Measurements from ENCODE around the gene KHDC4. TPM values are rescaled to one million over a fixed set of nuclear protein-coding genes. Genes with fewer than 3 reads are reported as not detected.

Gene KHDC4
- total and polyA plus RNA-seq, 2 of the 13 experiments (the other 11 are each of a cell fraction or from before 2014, with no cell fraction given) = 33.5 to 92.0 TPM

GRCh38 chr1:155925506-155925905 is 8.7 kb downstream of the KHDC4 start (continued):
- no peak for TF ChIP-seq RFXAP (CRISPR knock-in tag; IDR thresholded peaks at IDR 0.05; ENCODE audit: borderline replicate concordance)

- BruUV-seq (replicated peaks) = TSS peak; percentile 28
Measured at GRCh38 chr1:155920717-155921116, 13.5 kb downstream of the KHDC4 start.

GRCh38 chr1:155919801-155920200 is 14.4 kb downstream of the KHDC4 start:
- no peaks in the 10 kb centered on the region for H3K9me3 ChIP-seq (ENCODE audit: low read length)
- H3K79me2 ChIP-seq (ENCODE audit: insufficient read depth, low read length) = no peaks in the 10 kb centered on the region
- no peak overlapping the region for H3K27ac ChIP-seq (ENCODE audit: extremely low read length, insufficient read depth, low read length)
- H3K4me3 ChIP-seq (replicated peaks in 1 of 3; ENCODE audit: insufficient read depth in 1 of 3, low read depth in 2 of 3, low read length in 3 of 3) = no peak overlapping the region
- H3K4me2 ChIP-seq (ENCODE audit: low read depth, low read length) = no peak overlapping the region
- TF ChIP-seq FIP1L1 (IDR thresholded peaks at IDR 0.05; ENCODE audit: borderline replicate concordance, insufficient read depth, low read depth, low read length) (no peak), RBM22 (optimal IDR thresholded peaks at IDR 0.05; ENCODE audit: low read length) (peak; percentile 63)
- ATAC-seq = no peak
- in situ Hi-C loops (cut with HindIII; ENCODE audit: extremely low pct_ligation_motif_present, low pct_unique_long_range_greater_than_20kb) (no loop called here), intact Hi-C loops (cut with micrococcal nuclease; ENCODE audit: unreplicated experiment) (no loop called here)
- no peaks in the 10 kb centered on the region for H3K27me3 ChIP-seq (ENCODE audit: control insufficient read depth in 1 of 2, insufficient read depth in 2 of 2, low read length in 2 of 2)
- BruUV-seq (replicated peaks) = no TSS peak
- CTCF ChIA-PET (ENCODE audit: low intra/inter-chr PET ratio, low total read pairs) = no interaction called here
- no peak for DNase-seq (ENCODE audit: low spot score)
- H2AFZ ChIP-seq (ENCODE audit: low read length) = no peak overlapping the region
- H3K9ac ChIP-seq (ENCODE audit: insufficient read depth, low read depth, low read length) = no peak overlapping the region
- POLR2A ChIA-PET = interaction anchor here (1.3 to 1.5 kb wide), 3 partner anchors 11 to 14 kb away, joined by 3 to 4 read pairs (median 3); partner anchors contain the start of gene KHDC4
- H3K4me1 ChIP-seq (ENCODE audit: insufficient read depth, low read length) = no peaks in the 10 kb centered on the region
- 100% methylated on average over 2 of the region's 2 CpGs for WGBS (ENCODE audit: low lambda C conversion rate)
- no peak for FAIRE-seq
- H4K20me1 ChIP-seq (ENCODE audit: insufficient read depth, low read length) = no peaks in the 10 kb centered on the region
- H3K36me3 ChIP-seq (replicated peaks in 1 of 2; ENCODE audit: control insufficient read depth in 1 of 2, insufficient read depth in 2 of 2, low read length in 2 of 2) = peaks cover 26 to 76% of the 10 kb centered on the region in 2 experiments

More at GRCh38 chr1:155920717-155921116, 13.5 kb downstream of the KHDC4 start:
- Histone ChIP-seq H3K27ac (ENCODE audit: extremely low read length, insufficient read depth, low read length) (no peak overlapping the region), H3K27me3 (ENCODE audit: control insufficient read depth in 1 of 2, insufficient read depth in 2 of 2, low read length in 2 of 2) (no peaks in the 10 kb centered on the region), H3K9me3 (ENCODE audit: low read length) (no peaks in the 10 kb centered on the region), H3K36me3 (replicated peaks in 1 of 2; ENCODE audit: control insufficient read depth in 1 of 2, insufficient read depth in 2 of 2, low read length in 2 of 2) (peaks cover 27 to 77% of the 10 kb centered on the region in 2 experiments), H3K79me2 (ENCODE audit: insufficient read depth, low read length) (no peaks in the 10 kb centered on the region), H3K4me1 (ENCODE audit: insufficient read depth, low read length) (no peaks in the 10 kb centered on the region), H2AFZ (ENCODE audit: low read length) (no peak overlapping the region), H4K20me1 (ENCODE audit: insufficient read depth, low read length) (no peaks in the 10 kb centered on the region), H3K4me3 (replicated peaks in 1 of 3; ENCODE audit: insufficient read depth in 1 of 3, low read depth in 2 of 3, low read length in 3 of 3) (no peak overlapping the region), H3K9ac (ENCODE audit: insufficient read depth, low read depth, low read length) (no peak overlapping the region), H3K4me2 (ENCODE audit: low read depth, low read length) (no peak overlapping the region)
- no peak for DNase-seq (ENCODE audit: low spot score)
- TF ChIP-seq RBFOX2 (IDR thresholded peaks at IDR 0.05; ENCODE audit: low read depth, low read length) = peak; percentile 43; the same call in 1 of the 2 replicates
- TF ChIP-seq GTF2F1 (IDR thresholded peaks at IDR 0.05; ENCODE audit: low read length) = no peak
- ChIA-PET CTCF (ENCODE audit: low intra/inter-chr PET ratio, low total read pairs) (no interaction called here), POLR2A (interaction anchor here (1.5 to 2.1 kb wide), 2 partner anchors 11 to 13 kb away, joined by 4 to 9 read pairs; partner anchors contain the start of gene KHDC4)
- in situ Hi-C loops (cut with HindIII; ENCODE audit: extremely low pct_ligation_motif_present, low pct_unique_long_range_greater_than_20kb) (no loop called here), intact Hi-C loops (cut with micrococcal nuclease; ENCODE audit: unreplicated experiment) (no loop called here)
- no peak for FAIRE-seq
- ATAC-seq = no peak; the same call in 2 of the 3 replicates
- WGBS (ENCODE audit: low lambda C conversion rate) = 98% methylated on average over 3 of the region's 3 CpGs
